GM18951 (cell line): ENCODE data around the gene DNMT1.

Source experiments
- POLR2A ChIP-seq: IDR thresholded peaks from 4 replicates; pipeline ENCODE4 v1.6.1; 2011; ENCODE audit warnings: mild to moderate bottlenecking; ENCODE audit not compliant: insufficient read length, insufficient read depth; ENCODE audit errors: extremely low read depth
- in situ Hi-C: fragments of 300-500 bp; cut with MboI; formaldehyde crosslinking; loops from one replicate; pipeline ENCODE4 v1.12.0; 2022; ENCODE audit warnings: low sequenced_read_pairs, mixed read lengths, inconsistent platforms; ENCODE audit not compliant: unreplicated experiment

The DNMT1 gene

DNA sequence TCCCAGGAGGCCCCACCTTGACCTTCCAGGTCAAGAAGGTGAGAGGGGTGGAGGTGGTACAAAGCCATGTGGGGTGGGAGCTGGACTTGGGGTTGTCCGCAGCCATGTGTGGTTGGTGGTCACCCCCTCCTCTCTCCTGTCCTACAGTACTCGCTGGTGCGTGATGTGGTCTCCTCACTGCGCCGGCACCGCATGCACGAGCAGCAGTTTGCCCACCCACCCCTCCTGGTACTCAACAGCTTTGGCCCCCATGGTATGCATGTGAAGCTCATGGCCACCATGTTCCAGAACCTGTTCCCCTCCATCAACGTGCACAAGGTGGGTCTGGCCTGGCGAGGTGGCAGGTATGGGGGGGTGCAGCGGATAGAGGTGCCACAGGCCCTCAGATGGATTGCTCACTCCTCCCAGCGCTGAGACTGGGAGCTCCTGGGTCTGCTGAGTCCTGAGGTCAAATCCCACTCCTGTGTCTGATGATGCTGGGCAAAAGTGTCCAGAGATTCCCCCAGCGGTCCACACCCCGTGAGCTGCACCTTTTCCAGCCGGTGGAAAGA is 86.9 kb downstream of the DNMT1 start:
- in situ Hi-C loops = no loop called here
- TF ChIP-seq POLR2A = no peak

DNA sequence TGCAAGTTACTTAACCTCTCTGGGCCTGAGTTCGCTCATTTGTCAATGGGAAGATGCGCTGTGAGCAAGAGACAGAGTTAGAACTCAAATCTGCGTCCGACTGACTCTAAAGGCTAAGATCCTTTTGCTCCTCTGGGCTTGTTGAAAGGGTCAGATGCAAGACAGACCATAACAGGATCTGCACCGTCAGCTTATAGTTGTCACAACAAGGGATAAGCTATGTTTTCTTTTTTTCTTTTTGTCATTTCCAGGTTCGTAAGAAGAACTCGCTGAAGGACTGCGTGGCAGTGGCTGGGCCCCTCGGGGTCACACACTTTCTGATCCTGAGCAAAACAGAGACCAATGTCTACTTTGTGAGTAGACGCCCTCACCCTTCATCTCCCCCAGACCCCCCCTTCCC is 87.5 kb downstream of the DNMT1 start:
- in situ Hi-C loops = no loop called here

DNA sequence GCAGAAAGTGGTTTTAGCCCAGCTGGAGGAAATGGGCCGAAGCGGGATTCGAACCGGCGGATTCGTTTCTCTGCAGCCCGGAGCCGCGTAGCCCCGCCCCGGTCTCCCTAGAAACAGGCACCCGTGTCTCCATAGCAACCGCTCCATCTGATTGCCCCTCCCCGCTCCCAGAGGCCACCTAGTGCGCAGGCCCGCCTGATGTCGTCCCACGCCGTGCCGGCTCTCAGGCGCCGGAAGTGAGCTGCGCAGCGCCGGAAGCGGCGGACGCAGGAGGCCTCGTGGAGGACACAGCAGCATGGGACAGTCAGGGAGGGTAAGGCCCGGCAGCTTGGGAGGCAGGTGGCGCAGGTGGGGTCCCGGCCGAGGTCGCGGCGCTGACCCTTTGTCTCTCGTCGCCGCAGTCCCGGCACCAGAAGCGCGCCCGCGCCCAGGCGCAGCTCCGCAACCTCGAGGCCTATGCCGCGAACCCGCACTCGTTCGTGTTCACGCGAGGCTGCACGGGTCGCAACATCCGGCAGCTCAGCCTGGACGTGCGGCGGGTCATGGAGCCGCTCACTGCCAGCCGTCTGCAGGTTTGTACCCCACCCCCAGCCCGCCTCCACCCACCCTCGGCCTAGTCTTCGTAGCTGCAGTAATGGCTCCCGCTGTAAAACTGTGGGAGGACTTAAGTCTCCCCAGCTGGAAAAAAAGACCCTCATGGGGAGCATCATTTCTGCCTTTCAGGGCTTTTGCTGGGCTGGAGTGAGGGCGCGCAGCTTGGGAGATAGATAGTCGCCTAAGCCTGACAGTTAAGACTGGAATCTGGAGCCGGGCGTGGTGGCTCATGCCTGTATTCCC is 88.4 kb downstream of the DNMT1 start, which contains the start of gene PPAN:
Gene PPAN, plus strand, starts transcription at position 263 of the 837 bp plus-strand sequence. Its CDS starts 33 bp downstream, at position 296.
- in situ Hi-C loops = no loop called here

More for the DNA sequence above, 87.5 kb downstream of the DNMT1 start:
- no peak for TF ChIP-seq POLR2A

DNA sequence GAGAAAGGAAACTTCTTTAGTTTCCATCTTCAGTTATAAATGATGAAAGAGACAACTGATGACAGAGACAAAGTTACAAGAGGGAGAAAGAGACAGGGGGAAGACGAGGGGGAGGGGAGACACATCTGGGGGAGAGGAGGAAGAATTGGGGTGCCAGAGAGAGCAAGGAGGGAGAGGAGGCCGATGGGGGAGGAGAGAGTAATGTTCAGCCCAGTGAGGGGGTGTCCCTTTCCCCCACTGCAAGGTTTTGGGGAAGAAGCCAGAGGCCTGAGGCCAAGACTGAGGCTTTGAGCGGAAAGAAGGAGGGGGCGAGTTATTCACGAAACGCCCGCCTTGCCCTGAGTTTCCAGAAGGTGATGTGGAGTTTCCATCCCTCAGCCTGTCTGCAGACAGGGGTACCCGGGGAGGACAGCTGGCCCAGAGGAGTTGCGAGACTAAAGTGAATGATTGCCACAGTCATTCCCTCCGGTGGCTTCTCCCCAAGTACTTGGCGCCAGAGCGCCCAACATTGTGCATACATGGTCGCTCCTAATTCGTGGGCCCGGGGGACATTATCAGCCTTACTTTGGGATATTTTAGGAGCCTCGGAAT is 89.1 kb downstream of the DNMT1 start:
- TF ChIP-seq POLR2A = no peak
- in situ Hi-C loops = no loop called here

More for the DNA sequence above, 88.4 kb downstream of the DNMT1 start, which contains the start of gene PPAN:
- peak; percentile 78 for TF ChIP-seq POLR2A

DNA sequence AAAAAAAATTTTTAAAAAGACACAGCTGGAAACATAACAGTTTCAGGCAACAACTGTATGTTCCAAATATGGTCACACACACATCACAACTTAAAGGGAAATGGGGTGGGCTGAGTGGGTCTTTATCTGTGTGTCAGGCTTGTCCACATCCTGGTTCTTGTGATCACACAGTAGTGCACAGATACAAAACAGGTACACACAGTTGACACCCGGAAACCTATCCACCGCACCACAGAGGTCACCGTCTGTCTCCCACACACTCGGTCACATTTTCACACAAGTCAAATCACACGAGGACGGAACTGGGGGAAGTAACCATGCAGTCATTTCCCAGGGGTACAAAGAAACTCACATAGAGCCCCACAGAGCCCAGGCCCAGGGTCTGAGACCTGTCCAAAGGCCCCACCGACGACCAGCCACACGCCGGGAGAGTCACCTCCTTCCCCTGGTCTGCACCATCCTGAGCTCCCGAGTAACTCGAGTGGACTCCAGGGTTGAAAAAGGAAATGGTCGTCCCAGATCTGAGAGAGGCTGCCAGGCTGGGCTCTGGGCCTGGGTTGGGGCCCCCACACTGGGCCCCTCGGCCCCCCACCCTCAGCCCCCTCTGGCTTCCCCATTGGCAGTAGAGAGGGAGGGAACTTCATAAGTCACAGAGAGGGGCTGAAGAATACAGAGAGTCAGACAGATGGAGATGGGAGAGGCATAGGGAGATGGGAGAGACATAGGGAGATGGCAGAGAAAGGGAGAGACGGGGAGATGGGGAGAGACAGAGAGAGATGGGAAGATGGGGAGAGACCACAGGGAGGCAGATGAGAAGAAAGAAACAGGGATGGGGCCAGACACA is 89.9 kb downstream of the DNMT1 start:
- in situ Hi-C loops = no loop called here

DNA sequence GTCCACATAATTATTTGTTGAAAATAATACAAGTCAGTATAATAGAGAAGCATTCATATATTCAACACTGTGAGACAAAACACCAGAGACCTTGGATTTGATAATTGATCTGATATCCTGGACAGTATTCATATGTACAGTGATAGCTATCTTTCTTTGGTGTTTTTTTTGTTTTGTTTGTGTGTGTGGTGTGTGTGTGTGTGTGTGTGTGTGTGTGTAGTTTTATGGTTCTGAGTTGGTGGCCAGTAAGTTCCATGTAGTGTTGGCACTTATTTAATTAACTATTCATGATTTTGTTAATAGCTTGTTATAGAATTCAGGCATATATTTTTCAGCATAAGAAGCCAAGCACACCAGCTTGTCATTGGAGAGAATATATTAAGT is 90.6 kb downstream of the DNMT1 start:
- in situ Hi-C loops = no loop called here
- TF ChIP-seq POLR2A = no peak

More for the DNA sequence above, 89.9 kb downstream of the DNMT1 start:
- peak; percentile 47 for TF ChIP-seq POLR2A

DNA sequence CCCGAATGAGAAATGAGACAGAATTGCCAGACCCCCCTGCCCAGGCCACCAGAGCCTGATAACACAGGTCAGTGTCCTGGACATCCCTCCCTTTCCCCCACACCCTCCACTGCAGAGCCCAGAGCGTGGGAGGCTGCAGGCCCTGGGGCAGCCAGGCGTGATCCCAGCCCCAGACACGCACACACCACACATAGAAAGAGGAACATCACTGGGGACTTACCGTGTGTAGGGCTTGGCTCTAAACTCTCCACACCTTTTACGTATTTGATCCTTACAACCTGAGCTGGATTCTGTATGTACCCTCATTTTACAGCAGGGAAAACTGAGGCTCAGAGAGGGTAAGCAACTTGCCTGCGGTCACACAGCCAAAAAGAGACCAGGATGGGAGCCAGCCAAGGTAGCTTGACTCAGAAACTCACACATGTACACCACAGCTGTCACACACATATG is 91.9 kb downstream of the DNMT1 start:
- in situ Hi-C loops = no loop called here
- no peak for TF ChIP-seq POLR2A

DNA sequence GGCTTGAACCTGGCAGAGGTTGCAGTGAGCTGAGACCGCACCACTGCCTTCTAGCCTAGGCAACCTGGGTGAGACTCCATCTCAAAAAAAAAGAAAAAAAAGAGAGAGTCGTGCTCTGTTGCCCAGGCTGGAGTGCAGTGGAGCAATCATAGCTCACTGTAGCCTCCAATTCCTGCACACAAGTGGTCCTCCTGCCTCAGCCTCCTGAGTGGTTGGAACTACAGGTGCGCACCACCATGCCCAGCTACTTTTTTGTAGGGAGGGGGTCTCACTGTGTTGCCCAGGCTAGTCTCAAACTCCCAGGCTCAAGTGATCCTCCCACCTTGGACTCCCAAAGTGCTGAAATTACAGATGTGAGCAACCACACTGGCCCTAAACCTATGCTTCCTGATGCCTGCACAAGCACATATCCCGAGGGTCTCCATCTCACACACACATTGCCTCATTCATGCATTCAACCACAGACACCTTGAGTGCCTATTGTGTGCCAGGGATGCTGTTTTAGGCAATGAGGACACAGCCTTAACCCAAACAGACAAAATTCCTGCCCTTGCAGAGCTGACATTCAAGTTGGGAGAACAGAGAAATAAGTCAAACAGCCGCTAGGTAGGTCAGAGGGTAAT is 94.5 kb downstream of the DNMT1 start:
- in situ Hi-C loops = no loop called here
- TF ChIP-seq POLR2A = no peak

DNA sequence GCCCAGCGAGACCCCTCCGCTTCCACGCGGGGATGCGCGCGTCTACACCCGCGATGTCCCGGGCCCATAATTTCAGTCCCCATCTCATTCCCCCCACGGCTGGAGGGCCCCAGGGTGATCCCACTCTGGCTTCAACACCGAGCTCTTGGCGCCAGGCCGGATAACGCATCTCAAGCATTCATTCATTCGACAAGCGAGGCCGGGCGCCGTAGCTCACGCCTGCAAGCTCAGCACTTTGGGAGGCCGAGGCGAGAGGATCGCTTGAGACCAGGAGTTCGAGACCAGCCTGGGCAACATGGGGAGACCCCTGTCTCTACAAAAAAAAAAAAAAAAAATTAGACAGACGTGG is 98.2 kb downstream of the DNMT1 start:
- in situ Hi-C loops = no loop called here

DNA sequence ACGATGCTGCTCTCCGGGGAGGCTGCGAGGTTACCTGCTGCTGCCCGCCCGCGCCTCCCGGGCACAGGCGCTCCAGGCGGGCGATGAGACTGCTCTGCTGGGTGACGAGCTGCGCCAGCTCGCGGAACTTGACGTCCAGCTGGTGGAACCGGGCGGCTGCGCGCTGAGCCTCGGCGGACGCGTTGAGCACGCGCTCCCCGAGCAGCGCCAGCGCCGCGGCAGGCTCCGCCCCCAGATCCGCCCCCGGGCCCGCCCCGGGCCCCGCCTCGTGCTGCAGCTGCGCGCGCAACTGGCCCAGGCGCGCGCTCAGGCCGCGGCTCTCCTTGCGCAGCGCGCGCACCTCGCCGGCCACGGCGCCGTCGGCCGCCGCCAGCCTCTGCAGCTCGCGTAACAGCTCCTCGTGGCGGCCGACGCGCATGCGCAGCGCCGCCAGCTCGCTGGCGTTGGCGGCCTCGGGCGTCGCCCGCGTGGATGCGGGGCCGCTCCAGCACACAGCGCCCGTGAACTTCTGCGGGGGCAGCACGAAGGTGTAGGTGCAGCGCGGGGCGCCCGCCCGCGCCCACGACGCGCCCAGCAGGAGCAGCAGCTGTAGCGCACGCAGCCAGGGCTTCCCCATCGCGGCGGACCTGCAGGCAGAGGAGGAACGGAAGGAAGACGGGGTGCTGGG is 98.7 kb downstream of the DNMT1 start:
- in situ Hi-C loops = no loop called here
- TF ChIP-seq POLR2A = peak; percentile 88

More for the DNA sequence above, 98.2 kb downstream of the DNMT1 start:
- no peak for TF ChIP-seq POLR2A

DNA sequence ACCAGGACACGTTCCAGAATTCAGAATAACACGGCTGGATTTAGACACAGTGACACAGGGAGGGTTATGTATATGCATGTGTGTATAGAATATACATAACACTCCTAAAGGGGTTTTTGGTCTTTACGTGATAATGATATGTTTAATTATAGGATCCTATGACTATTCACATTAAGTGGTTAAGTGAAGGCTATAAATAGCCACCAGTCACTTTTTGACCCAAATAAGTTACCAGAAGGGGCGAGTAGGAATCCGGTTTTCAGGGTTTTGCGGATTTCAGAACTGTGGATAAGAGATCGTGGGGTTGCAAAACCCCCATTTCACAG is 99.2 kb downstream of the DNMT1 start:
- in situ Hi-C loops = no loop called here
- TF ChIP-seq POLR2A = no peak

DNA sequence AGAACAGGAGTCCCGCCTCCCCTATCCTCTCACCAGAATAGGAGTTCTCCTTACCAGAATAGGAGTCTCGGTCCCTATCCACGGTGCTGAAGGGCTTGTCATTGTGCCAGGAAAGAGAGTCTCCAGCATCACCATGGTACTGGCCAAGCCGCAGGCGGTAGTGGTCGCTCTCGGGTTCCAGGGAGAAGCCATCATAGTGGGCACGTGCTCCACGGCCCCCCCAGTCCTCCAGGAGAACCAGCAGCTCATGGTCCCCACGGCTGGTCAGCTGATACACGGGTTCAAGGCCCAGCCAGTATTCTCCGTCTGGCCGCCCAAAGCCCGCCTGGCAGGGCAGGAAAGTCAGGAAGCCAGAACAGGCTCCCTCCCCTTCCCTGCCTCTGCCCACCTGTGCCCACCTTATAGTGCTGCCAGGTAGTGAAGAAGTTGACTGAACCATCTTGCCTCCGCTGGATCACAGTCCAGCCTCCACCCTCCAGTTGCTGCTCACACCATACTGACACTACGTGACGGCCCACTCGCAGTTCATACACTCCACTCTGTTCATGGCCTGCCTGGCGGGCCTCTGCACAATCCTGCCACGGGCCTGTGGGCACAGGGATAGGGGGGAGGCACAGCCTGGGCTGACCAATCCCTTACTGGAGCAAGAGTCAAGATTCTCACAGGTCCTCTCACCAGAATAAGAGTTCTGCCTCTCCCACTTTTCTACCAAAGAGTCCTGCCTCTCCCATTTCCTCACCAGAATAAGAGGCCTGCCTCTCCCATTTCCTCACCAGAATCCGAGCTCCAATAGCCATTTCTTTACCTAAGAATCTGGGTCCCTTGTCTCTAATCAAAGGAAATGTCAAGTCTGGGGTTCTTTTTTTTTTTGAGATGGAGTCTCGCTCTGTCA is 101.2 kb downstream of the DNMT1 start:
- in situ Hi-C loops = no loop called here
- peak; percentile 36 for TF ChIP-seq POLR2A
